IMR-90 (cell line): Measurements from ENCODE around the gene ARMC8. TPM values are rescaled to one million over a fixed set of nuclear protein-coding genes. Genes with fewer than 3 reads are reported as not detected.

ENCODE experiments used
- ATAC-seq: fragments of 200-7000 bp; cut with Tn5 transposase; 2 replicates; pipeline ENCODE4 v1.9.1; 2020; ENCODE audit warnings: low read depth, mild to moderate bottlenecking, moderate library complexity
- BruUV-seq: library from RNA; stranded (reverse); fragments of 400-500 nt; replicated peaks from 2 replicates; lab custom pipeline; 2021; lab: Mats Ljungman, UMichigan
- CTCF ChIA-PET: fragments of 300-600 bp; formaldehyde crosslinking; extraction: SDS; loops from one replicate; lab custom pipeline; 2021; ENCODE audit warnings: antibody characterized with exemption; lab: Yijun Ruan, JAX
- POLR2A ChIA-PET: fragments of 300-600 bp; sonication (Branson Sonifier 250); formaldehyde crosslinking; loops from one replicate; lab custom pipeline; 2022; ENCODE audit warnings: antibody characterized with exemption; ENCODE audit not compliant: unreplicated experiment; lab: Charles Lee
- DNase-seq: peaks from one replicate; pipeline ENCODE4 v3.0.0; 2013
- H2AFZ ChIP-seq: replicated peaks from 2 replicates; pipeline ENCODE3; 2013; ENCODE audit warnings: low read length, mild to moderate bottlenecking; ENCODE audit not compliant: poor library complexity
- H2AK5ac ChIP-seq: 2 replicates; pipeline ENCODE4 v1.6.1; 2013; ENCODE audit warnings: low read depth, low read length, inconsistent platforms
- H2AK9ac ChIP-seq: replicated peaks from 2 replicates; pipeline ENCODE3; 2013; ENCODE audit warnings: mild to moderate bottlenecking, low read depth, low read length, moderate library complexity; ENCODE audit not compliant: poor library complexity
- H2BK120ac ChIP-seq: 2 replicates; pipeline ENCODE4 v1.6.1; 2013; ENCODE audit warnings: low read depth, low read length, inconsistent platforms
- H2BK15ac ChIP-seq: 3 replicates; pipeline ENCODE4 v1.6.1; 2013; ENCODE audit warnings: low read depth, low read length, inconsistent platforms
- H2BK20ac ChIP-seq: 2 replicates; pipeline ENCODE4 v1.6.1; 2013; ENCODE audit warnings: low read depth, mild to moderate bottlenecking, inconsistent platforms, low read length, moderate library complexity
- H2BK5ac ChIP-seq: 2 replicates; pipeline ENCODE4 v1.6.1; 2013; ENCODE audit warnings: mild to moderate bottlenecking, low read depth, low read length, inconsistent platforms; ENCODE audit not compliant: poor library complexity, severe bottlenecking
- H3K14ac ChIP-seq: replicated peaks from 2 replicates; pipeline ENCODE4 v1.6.1; 2013; ENCODE audit warnings: low read depth, low read length, inconsistent platforms
- H3K18ac ChIP-seq: 2 replicates; pipeline ENCODE4 v1.6.1; 2013; ENCODE audit warnings: low read depth, low read length, control low read depth
- H3K23ac ChIP-seq: 2 replicates; pipeline ENCODE4 v1.6.1; 2013; ENCODE audit warnings: low read depth, low read length, inconsistent platforms
- H3K27ac ChIP-seq: 2 replicates; pipeline ENCODE4 v1.5.1; 2013; ENCODE audit warnings: mild to moderate bottlenecking, control low read depth, low read length; ENCODE audit not compliant: insufficient read depth
- H3K27me3 ChIP-seq: 2 replicates; pipeline ENCODE4 v1.6.1; 2013; ENCODE audit warnings: low read length; ENCODE audit not compliant: control insufficient read depth, insufficient read depth
- H3K36me3 ChIP-seq: 2 replicates; pipeline ENCODE4 v1.6.1; 2013; ENCODE audit warnings: low read length, mixed read lengths; ENCODE audit not compliant: control insufficient read depth, insufficient read depth
- H3K4ac ChIP-seq: 2 replicates; pipeline ENCODE4 v1.6.1; 2013; ENCODE audit warnings: low read depth, low read length, inconsistent platforms
- H3K4me1 ChIP-seq: 2 replicates; pipeline ENCODE4 v1.6.1; 2013; ENCODE audit warnings: low read length, mixed read lengths; ENCODE audit not compliant: control insufficient read depth, insufficient read depth
- H3K4me2 ChIP-seq: 2 replicates; pipeline ENCODE4 v1.6.1; 2013; ENCODE audit warnings: low read depth, mild to moderate bottlenecking, control low read depth, low read length, moderate library complexity
- H3K4me3 ChIP-seq: 2 replicates; pipeline ENCODE4 v1.5.1; 2013; ENCODE audit warnings: low read depth, mild to moderate bottlenecking, control low read depth, low read length, moderate library complexity; ENCODE audit not compliant: insufficient read depth
- H3K56ac ChIP-seq: 2 replicates; pipeline ENCODE4 v1.6.1; 2013; ENCODE audit warnings: low read length, inconsistent platforms; ENCODE audit not compliant: insufficient read depth; ENCODE audit errors: extremely low read depth
- H3K79me1 ChIP-seq, 2 experiments: 2 replicates each; pipeline ENCODE4 v1.6.1; 2013; ENCODE audit warnings: low read length in 2 of 2, inconsistent platforms in 1 of 2, low read depth in 1 of 2
- H3K9ac ChIP-seq: 2 replicates; pipeline ENCODE4 v1.6.1; 2013; ENCODE audit warnings: low read depth, low read length, control low read depth
- H3K9me1 ChIP-seq: 2 replicates; pipeline ENCODE4 v1.6.1; 2013; ENCODE audit warnings: low read length, inconsistent platforms; ENCODE audit not compliant: insufficient read depth
- H3K9me3 ChIP-seq: 2 replicates; pipeline ENCODE4 v1.6.1; 2013; ENCODE audit warnings: low read length; ENCODE audit not compliant: control insufficient read depth, insufficient read depth
- H4K20me1 ChIP-seq: 2 replicates; pipeline ENCODE4 v1.6.1; 2013; ENCODE audit warnings: low read length, inconsistent platforms; ENCODE audit not compliant: insufficient read depth
- H4K5ac ChIP-seq: 2 replicates; pipeline ENCODE4 v1.6.1; 2013; ENCODE audit warnings: mild to moderate bottlenecking, low read depth, low read length, control low read depth
- H4K8ac ChIP-seq, 2 experiments: 2 replicates each; pipeline ENCODE4 v1.6.1; 2013; ENCODE audit warnings: low read depth in 2 of 2, low read length in 2 of 2, control low read depth in 1 of 2, inconsistent platforms in 1 of 2
- H4K91ac ChIP-seq: 2 replicates; pipeline ENCODE4 v1.6.1; 2013; ENCODE audit warnings: low read depth, low read length, inconsistent platforms; ENCODE audit not compliant: insufficient read depth
- RAD21 ChIP-seq: IDR thresholded peaks from 2 replicates; pipeline ENCODE4 v1.6.1; 2012; ENCODE audit warnings: low read length, improper control_type of control experiment
- WGBS, 2 experiments: methylation state at CpG; one replicate each; pipeline versions ENCODE4 v1.1.5 to v1.1.7; 2013; ENCODE audit warnings: missing lambda C conversion rate in 2 of 2; ENCODE audit not compliant: insufficient read length in 1 of 2; ENCODE audit errors: extremely low coverage in 2 of 2; 5-methylcytosine and 5-hydroxymethylcytosine counted together
- dilution Hi-C: fragments of 300-500 bp; cut with HindIII; formaldehyde crosslinking; loops from one replicate; pipeline ENCODE4 v1.14.3; 2018; ENCODE audit warnings: low sequenced_read_pairs; ENCODE audit not compliant: unreplicated experiment
- in situ Hi-C: fragments of 300-500 bp; cut with MboI; formaldehyde crosslinking; loops from 3 replicates; pipeline ENCODE4 v1.14.3; 2019; ENCODE audit warnings: low sequenced_read_pairs, inconsistent platforms, mixed read lengths
- intact Hi-C: fragments of 100-400 bp; cut with micrococcal nuclease; formaldehyde crosslinking; loops from 2 replicates; pipeline ENCODE4 v1.10.0; 2022
- polyA plus RNA-seq, 3 experiments: library from polyadenylated mRNA; depleted of rRNA; stranded (reverse); fragments of >200 nt; gene quantifications; 2 replicates each; pipeline ENCODE4 v1.2.3, GENCODE V29; 2012; ENCODE audit warnings: low replicate concordance in 1 of 3
- total RNA-seq: library from RNA; depleted of rRNA; stranded (reverse); fragments of >200 nt; gene quantifications from 2 replicates; pipeline ENCODE4 v1.2.3, GENCODE V29; 2012

Gene ARMC8
- total and polyA plus RNA-seq, 2 of the 4 experiments (the other 2 are of a cell fraction): 39.1 to 75.1 TPM

- dilution Hi-C loops: no loop called here
Measured at GRCh38 chr3:138157743-138158142, 29.4 kb upstream of the ARMC8 start.

More at GRCh38 chr3:138157743-138158142, 29.4 kb upstream of the ARMC8 start:
- Histone ChIP-seq H2BK20ac (no peak overlapping the region), H2AFZ (no peak overlapping the region), H3K9ac (no peak overlapping the region), H4K91ac (no peak overlapping the region), H4K8ac (no peak overlapping the region), H3K27me3 (no peaks in the 10 kb centered on the region), H3K4ac (no peak overlapping the region), H3K4me1 (no peaks in the 10 kb centered on the region), H3K14ac (no peak overlapping the region), H3K9me1 (no peaks in the 10 kb centered on the region), H2AK5ac (no peak overlapping the region), H2BK5ac (no peak overlapping the region), H3K36me3 (peaks cover 10% of the 10 kb centered on the region), H3K56ac (no peak overlapping the region), H3K27ac (no peak overlapping the region), H4K5ac (no peak overlapping the region), H2BK120ac (no peak overlapping the region), H3K18ac (no peak overlapping the region), H3K4me2 (no peak overlapping the region), H3K9me3 (no peaks in the 10 kb centered on the region), H4K20me1 (no peaks in the 10 kb centered on the region), H3K23ac (no peak overlapping the region), H2AK9ac (no peak overlapping the region), H3K79me1 (no peaks in the 10 kb centered on the region), H2BK15ac (no peak overlapping the region), H3K4me3 (no peak overlapping the region)
- CTCF ChIA-PET: no interaction called here
- WGBS, 2 experiments: no CpG with 5 or more reads among the region's 4 CpGs
- POLR2A ChIA-PET: no interaction called here
- no TSS peak for BruUV-seq
- no peak for DNase-seq
- in situ Hi-C loops (no loop called here), intact Hi-C loops (no loop called here)
- no peak for ATAC-seq
- TF ChIP-seq RAD21: no peak
